HepG2 (cell line): Measurements from ENCODE around the gene CCNA2. TPM values are rescaled to one million over a fixed set of nuclear protein-coding genes. Genes with fewer than 3 reads are reported as not detected.

ENCODE experiments used
- CAMTA2 ChIP-seq: sonication (generic); formaldehyde crosslinking; IDR thresholded peaks from 2 replicates; pipeline ENCODE4 v1.4.0; 2020; ENCODE audit warnings: mild to moderate bottlenecking, missing genetic modification reagents, borderline replicate concordance
- CENPT ChIP-seq: sonication (generic); formaldehyde crosslinking; IDR thresholded peaks from 2 replicates; pipeline ENCODE4 v1.8.0; 2022; ENCODE audit warnings: low read depth, mild to moderate bottlenecking, moderate library complexity, missing genetic modification reagents
- GPN1 ChIP-seq: sonication (generic); formaldehyde crosslinking; IDR thresholded peaks from 2 replicates; pipeline ENCODE4 v1.5.1; 2020; ENCODE audit warnings: missing genetic modification reagents, borderline replicate concordance
- PRPF4 ChIP-seq: fragments of 200-400 bp; formaldehyde crosslinking; IDR thresholded peaks from 2 replicates; pipeline ENCODE4 v1.6.1; 2016; ENCODE audit warnings: low read length, low read depth; ENCODE audit not compliant: poor library complexity, severe bottlenecking
- SSRP1 ChIP-seq: IDR thresholded peaks from 2 replicates; pipeline ENCODE4 v1.6.1; 2016; ENCODE audit warnings: control low read depth
- ZNF253 ChIP-seq: sonication (generic); formaldehyde crosslinking; IDR thresholded peaks from 2 replicates; pipeline ENCODE4 v1.8.0; 2022; ENCODE audit warnings: mild to moderate bottlenecking, missing genetic modification reagents, borderline replicate concordance
- polyA plus RNA-seq, 8 experiments: library from polyadenylated mRNA; depleted of rRNA in 3 of 8; stranded (reverse) in 7 of 8; unstranded in 1 of 8; fragments of >200 nt; fragmentation: Illumina TruSeq in 4 of 8; extraction: Trizol in 4 of 8; gene quantifications; 2 replicates each; pipeline versions ENCODE4 v1.2.1 to v1.2.3, GENCODE V29; 2011 to 2016; ENCODE audit warnings: low read depth in 4 of 8, missing spikeins in 1 of 8, mixed read lengths in 1 of 8; ENCODE audit not compliant: insufficient read depth in 1 of 8
- total RNA-seq, 5 experiments: library from RNA; depleted of rRNA; stranded (reverse); fragments of >200 nt; fragmentation: Illumina TruSeq; extraction: Trizol; gene quantifications; 2 replicates each; pipeline ENCODE4 v1.2.3, GENCODE V29; 2016; ENCODE audit warnings: low read depth in 1 of 5
- TF ChIP-seq, protein P1 (sequence below): sonication (generic); formaldehyde crosslinking; IDR thresholded peaks from 2 replicates; pipeline ENCODE4 v1.4.0; 2020; ENCODE audit warnings: mild to moderate bottlenecking, missing genetic modification reagents
- TF ChIP-seq, protein P2 (sequence below): sonication (generic); formaldehyde crosslinking; IDR thresholded peaks from 2 replicates; pipeline ENCODE4 v1.4.0; 2020; ENCODE audit warnings: missing genetic modification reagents
- TF ChIP-seq, protein P3 (sequence below): sonication (generic); formaldehyde crosslinking; IDR thresholded peaks from 2 replicates; pipeline ENCODE4 v1.5.0; 2020; ENCODE audit warnings: missing genetic modification reagents, mild to moderate bottlenecking, borderline replicate concordance
- TF ChIP-seq, protein P4 (sequence below): IDR thresholded peaks from 2 replicates; pipeline ENCODE4 v1.6.1; 2016

The CCNA2 gene
- total and polyA plus RNA-seq, 2 of the 13 experiments (the other 11 are each of a cell fraction or from before 2014, with no cell fraction given) = 31.3 to 105 TPM

DNA sequence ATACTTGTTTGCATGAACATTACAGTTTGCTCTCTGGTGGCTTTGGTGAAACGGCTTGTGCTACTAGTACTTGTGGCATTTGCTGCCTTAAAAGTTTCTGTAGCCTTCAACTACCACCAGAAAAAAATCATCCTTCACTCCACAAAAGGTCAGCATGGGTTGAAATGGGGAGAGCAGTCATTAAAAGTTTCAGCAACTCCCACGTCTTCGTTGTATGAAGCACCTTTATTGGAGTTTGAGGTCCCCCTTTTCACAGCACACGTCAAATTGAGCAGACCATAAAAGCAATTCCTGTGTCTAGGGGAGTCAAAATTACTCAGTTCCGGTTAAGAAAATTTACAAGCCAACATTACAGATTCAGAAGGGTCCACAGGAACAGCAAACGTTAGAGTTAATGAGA, 23.0 kb upstream of the CCNA2 start (continued):
- TF ChIP-seq, protein P1, sequence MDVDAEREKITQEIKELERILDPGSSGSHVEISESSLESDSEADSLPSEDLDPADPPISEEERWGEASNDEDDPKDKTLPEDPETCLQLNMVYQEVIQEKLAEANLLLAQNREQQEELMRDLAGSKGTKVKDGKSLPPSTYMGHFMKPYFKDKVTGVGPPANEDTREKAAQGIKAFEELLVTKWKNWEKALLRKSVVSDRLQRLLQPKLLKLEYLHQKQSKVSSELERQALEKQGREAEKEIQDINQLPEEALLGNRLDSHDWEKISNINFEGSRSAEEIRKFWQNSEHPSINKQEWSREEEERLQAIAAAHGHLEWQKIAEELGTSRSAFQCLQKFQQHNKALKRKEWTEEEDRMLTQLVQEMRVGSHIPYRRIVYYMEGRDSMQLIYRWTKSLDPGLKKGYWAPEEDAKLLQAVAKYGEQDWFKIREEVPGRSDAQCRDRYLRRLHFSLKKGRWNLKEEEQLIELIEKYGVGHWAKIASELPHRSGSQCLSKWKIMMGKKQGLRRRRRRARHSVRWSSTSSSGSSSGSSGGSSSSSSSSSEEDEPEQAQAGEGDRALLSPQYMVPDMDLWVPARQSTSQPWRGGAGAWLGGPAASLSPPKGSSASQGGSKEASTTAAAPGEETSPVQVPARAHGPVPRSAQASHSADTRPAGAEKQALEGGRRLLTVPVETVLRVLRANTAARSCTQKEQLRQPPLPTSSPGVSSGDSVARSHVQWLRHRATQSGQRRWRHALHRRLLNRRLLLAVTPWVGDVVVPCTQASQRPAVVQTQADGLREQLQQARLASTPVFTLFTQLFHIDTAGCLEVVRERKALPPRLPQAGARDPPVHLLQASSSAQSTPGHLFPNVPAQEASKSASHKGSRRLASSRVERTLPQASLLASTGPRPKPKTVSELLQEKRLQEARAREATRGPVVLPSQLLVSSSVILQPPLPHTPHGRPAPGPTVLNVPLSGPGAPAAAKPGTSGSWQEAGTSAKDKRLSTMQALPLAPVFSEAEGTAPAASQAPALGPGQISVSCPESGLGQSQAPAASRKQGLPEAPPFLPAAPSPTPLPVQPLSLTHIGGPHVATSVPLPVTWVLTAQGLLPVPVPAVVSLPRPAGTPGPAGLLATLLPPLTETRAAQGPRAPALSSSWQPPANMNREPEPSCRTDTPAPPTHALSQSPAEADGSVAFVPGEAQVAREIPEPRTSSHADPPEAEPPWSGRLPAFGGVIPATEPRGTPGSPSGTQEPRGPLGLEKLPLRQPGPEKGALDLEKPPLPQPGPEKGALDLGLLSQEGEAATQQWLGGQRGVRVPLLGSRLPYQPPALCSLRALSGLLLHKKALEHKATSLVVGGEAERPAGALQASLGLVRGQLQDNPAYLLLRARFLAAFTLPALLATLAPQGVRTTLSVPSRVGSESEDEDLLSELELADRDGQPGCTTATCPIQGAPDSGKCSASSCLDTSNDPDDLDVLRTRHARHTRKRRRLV = no peak
- TF ChIP-seq, protein P2, sequence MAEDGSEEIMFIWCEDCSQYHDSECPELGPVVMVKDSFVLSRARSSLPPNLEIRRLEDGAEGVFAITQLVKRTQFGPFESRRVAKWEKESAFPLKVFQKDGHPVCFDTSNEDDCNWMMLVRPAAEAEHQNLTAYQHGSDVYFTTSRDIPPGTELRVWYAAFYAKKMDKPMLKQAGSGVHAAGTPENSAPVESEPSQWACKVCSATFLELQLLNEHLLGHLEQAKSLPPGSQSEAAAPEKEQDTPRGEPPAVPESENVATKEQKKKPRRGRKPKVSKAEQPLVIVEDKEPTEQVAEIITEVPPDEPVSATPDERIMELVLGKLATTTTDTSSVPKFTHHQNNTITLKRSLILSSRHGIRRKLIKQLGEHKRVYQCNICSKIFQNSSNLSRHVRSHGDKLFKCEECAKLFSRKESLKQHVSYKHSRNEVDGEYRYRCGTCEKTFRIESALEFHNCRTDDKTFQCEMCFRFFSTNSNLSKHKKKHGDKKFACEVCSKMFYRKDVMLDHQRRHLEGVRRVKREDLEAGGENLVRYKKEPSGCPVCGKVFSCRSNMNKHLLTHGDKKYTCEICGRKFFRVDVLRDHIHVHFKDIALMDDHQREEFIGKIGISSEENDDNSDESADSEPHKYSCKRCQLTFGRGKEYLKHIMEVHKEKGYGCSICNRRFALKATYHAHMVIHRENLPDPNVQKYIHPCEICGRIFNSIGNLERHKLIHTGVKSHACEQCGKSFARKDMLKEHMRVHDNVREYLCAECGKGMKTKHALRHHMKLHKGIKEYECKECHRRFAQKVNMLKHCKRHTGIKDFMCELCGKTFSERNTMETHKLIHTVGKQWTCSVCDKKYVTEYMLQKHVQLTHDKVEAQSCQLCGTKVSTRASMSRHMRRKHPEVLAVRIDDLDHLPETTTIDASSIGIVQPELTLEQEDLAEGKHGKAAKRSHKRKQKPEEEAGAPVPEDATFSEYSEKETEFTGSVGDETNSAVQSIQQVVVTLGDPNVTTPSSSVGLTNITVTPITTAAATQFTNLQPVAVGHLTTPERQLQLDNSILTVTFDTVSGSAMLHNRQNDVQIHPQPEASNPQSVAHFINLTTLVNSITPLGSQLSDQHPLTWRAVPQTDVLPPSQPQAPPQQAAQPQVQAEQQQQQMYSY = no peak
- no peak for TF ChIP-seq SSRP1 (CRISPR knock-in tag)
- no peak for TF ChIP-seq PRPF4
- TF ChIP-seq, protein P3, sequence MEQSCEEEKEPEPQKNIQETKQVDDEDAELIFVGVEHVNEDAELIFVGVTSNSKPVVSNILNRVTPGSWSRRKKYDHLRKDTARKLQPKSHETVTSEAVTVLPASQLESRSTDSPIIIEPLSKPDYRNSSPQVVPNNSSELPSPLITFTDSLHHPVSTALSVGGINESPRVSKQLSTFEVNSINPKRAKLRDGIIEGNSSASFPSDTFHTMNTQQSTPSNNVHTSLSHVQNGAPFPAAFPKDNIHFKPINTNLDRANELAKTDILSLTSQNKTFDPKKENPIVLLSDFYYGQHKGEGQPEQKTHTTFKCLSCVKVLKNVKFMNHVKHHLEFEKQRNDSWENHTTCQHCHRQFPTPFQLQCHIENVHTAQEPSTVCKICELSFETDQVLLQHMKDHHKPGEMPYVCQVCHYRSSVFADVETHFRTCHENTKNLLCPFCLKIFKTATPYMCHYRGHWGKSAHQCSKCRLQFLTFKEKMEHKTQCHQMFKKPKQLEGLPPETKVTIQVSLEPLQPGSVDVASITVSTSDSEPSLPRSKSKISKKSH = no peak
- TF ChIP-seq CAMTA2 (CRISPR knock-in tag) = no peak
- TF ChIP-seq, protein P4, sequence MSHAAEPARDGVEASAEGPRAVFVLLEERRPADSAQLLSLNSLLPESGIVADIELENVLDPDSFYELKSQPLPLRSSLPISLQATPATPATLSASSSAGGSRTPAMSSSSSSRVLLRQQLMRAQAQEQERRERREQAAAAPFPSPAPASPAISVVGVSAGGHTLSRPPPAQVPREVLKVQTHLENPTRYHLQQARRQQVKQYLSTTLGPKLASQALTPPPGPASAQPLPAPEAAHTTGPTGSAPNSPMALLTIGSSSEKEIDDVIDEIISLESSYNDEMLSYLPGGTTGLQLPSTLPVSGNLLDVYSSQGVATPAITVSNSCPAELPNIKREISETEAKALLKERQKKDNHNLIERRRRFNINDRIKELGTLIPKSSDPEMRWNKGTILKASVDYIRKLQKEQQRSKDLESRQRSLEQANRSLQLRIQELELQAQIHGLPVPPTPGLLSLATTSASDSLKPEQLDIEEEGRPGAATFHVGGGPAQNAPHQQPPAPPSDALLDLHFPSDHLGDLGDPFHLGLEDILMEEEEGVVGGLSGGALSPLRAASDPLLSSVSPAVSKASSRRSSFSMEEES = no peak
- TF ChIP-seq GPN1 (CRISPR knock-in tag) = no peak
- no peak for TF ChIP-seq ZNF253
- no peak for TF ChIP-seq CENPT
